Stimulated activated CD4-positive, alpha-beta T cell treated with anti-CD3 and anti-CD28 coated beads, Interleukin-15, amount 100 ng/mL, for 1 hour (primary cell): ENCODE data around the gene SETD6.
A peak's percentile ranks its signal among the peaks of the same experiment; 100 is the strongest.
"Not testable (repeated sequence)": the region's sequence is repeated elsewhere in the genome, so short reads cannot be mapped to it uniquely, and the experiment has no call there.

Source experiments
- DNase-seq, 2 donors: peaks; one replicate each; pipeline ENCODE4 v3.0.0-alpha.2; 2020; ENCODE audit warnings: low read depth in 1 of 2, low spot score in 1 of 2

Gene SETD6, protein sequence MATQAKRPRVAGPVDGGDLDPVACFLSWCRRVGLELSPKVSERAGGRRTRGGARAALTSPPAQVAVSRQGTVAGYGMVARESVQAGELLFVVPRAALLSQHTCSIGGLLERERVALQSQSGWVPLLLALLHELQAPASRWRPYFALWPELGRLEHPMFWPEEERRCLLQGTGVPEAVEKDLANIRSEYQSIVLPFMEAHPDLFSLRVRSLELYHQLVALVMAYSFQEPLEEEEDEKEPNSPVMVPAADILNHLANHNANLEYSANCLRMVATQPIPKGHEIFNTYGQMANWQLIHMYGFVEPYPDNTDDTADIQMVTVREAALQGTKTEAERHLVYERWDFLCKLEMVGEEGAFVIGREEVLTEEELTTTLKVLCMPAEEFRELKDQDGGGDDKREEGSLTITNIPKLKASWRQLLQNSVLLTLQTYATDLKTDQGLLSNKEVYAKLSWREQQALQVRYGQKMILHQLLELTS

DNA sequence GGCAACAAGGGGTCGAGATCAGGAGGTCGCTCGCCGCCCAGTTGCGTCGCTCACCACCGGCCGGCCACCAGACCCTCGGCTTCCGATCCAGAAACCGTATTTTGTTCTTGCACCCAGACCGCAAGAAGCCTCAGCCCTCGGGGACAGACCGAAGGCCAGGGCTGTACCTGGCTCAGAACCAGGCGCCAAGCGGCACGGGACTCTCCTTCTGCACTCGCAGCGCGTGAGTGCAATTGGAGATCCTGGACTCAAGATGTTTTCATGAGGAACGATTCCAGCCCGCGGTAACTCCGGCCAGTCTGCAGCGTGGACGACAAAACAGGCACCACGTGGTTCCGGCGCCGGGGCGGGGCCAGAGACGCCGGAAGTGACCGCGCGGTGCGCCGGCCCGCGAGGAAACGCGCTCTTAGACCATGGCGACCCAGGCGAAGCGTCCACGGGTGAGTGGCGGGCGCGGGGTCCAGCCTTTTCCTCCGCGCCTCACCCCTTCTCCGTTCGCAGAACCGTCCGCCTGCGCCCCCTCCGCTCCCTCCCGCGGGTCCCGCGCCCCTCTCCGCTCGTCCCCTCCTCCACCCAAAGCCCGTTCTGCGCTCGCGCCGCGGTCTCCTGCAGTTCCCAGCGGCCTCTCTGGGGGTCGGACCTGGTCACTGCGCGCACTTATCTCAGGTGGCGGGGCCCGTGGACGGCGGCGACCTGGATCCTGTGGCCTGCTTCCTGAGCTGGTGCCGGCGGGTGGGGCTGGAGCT is at the start of gene SETD6:
Gene SETD6, plus strand, starts transcription at position 393 of the 746 bp plus-strand sequence. Its CDS starts 21 bp downstream, at position 414.
- peak; percentile 35 to 68 for DNase-seq

DNA sequence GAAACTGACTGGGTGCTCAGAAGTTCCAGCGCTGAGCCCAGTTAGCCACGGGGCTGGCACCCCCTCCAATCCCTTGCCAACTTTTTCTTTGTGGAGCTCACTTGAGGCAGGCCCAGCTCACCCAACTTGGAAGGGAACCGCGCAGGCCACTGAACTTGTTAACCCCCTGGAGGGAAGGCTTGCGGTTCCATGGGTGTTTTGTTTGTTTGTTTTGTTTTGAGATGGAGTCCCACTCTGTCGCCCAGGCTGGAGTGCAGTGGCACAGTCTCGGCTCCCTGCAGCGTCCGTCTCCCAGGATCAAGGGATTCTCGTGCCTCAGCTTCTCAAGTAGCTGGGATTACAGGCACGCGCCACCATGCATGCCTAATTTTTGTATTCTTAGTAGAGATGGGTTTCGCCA is 49.5 kb upstream of the SETD6 start:
- DNase-seq: no peak

DNA sequence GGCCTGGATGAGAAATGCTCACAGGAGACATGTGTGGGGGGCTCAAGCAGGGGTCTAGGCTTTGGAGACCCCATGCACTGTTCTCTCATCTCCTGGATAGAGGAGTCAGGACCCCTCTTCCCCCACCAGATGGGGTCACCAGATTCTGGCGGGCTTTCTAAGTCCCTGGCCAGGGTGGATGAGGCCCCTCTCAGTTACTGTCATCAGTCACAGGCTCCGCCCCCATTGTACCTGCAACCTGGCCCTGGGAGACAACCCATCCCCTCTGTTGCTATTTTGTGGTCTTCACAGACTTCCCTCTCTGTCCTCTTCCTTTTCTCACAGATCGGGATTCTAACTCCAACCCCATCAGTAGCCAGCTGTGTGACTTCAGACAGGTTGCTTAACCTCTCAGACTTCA is 48.9 kb upstream of the SETD6 start:
- no peak for DNase-seq

DNA sequence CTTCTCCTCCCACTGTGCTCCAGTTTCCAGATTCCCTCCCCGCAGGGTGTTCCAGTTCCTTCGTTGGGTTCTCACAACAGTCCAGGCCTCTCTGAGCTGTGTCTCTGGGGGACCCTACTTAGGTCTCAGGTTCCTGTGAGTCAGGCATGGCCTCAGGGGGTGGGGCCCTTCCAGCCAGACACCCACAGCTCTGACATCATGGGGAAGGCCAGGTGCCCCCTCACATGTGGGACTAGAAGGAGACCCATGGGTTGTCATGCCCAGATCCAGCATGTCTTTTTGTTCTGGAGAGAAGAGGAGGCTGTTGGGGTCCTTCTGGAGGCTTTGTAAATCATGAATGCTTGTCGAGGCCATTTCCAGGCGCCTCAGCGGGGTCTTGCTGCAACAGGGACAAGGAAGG is 47.4 kb upstream of the SETD6 start:
- DNase-seq: no peak

DNA sequence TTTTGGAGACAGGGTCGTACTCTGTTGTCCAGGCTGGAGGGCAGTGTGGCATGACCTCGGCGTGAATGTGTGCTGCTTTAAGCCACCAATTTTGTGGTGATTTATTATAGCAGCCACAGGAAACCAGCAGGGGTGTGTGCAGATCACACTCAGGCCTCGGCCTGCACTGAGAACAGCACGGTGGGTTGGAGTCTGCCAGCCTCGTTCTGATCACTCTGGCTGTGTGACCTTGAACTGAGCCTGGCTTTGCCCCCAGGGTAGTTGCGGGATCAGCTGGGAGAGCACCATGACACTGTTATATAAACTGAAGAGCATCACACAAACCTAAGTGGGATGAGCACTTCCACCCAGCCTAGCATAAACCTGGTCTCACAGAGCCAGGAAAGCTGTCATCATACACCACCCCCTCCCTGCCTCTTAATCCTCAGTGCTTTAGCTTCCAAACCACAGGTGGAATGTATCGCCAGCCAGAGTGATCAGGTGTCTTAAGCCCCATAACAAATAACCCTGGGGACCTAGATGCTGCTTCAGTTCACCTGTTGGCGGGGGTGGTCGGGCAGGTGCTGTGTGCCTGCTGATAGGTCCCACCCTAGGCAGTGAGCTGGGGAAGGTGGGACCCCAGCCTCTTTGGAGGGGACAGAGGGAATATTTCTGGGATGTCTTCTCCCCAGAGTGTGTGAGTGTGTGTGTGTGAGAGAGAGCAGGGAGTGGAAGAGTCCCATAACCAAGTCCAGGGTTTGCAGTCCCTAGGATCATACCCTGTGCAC is 43.9 kb upstream of the SETD6 start:
- DNase-seq: no peak

DNA sequence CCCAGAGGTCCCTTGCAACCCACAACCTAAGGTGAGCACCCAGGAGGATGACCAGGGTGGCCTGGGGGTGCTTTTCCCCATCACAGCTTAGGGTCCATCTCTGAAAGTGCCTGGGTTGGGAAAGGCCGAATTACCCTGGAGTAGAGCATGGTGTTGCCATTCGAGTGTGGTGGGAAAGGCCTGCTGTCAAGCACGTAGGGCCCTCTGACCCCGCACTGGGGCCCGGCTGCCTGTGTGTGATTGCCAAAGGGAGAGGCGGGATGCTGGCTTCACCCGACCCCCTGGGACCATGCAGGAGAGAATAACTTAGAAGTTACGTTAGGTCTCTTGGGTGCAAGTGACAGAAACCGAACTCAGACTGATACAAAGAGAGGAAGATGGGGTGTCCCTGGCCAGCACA is 43.1 kb upstream of the SETD6 start:
- DNase-seq: no peak

DNA sequence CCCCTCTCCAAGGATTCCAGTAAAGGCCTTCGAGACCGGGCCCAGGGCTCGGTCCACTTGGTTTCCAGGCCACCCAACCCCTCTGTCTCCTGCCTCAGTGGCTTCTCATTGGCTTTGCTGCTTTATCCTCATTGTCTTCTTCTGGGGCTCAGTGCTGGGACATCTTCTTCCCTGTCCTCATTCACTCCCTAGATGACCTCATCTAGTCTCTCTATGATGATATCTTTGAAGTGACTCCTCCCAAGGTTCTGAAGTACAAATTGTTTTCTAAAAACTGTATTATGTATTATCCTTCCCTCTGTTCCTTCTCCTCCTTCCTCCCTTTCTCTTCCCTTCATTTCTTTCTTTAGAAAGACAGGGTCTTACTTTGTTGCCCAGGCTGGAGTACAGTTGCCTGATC is 42.5 kb upstream of the SETD6 start:
- DNase-seq: no peak

DNA sequence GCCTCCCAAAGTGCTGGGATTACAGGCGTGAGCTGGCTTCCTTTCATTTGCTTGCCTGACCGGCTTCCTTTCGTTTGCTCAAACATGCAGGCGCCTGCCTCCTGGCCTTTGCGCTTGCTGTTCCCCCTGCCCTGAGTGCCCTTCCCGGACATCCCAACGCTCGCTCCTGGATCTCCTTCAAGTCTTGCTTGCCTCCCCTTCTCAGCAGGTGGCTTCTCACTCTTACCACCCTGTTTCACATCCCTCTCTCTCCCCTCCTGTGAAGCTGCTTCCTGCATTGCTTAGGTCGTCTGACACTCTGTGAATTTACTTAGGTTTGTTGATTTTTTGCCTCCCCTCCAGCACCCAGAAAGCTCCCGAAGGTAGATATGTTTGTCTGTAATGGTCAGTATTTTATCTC is 41.0 kb upstream of the SETD6 start:
- no peak for DNase-seq

DNA sequence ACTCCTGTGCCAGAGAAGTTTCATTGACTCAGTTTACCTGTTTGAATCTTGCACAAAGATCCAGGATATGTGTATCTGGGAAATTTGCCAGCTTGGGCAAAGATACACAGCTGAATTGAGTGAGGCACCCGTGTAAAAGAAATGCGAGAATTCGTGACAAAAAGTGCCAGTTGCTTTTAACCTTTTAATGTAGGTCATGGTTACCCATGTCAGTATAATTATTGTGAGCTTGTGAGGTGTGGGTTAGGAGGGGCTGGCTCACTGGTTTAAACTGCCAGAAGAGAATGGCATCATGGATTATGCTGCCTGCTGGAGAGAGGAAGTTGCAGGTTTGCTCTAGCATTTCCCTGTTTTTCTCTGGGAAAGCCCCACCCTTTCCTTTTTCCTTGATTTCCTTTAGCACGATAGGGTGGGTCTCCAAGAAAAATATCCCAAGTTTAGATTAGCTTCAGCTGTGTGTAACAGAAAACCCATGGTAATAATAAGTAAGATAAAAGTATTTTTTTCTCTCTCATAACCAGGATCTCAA is 40.2 kb upstream of the SETD6 start:
- no peak for DNase-seq

DNA sequence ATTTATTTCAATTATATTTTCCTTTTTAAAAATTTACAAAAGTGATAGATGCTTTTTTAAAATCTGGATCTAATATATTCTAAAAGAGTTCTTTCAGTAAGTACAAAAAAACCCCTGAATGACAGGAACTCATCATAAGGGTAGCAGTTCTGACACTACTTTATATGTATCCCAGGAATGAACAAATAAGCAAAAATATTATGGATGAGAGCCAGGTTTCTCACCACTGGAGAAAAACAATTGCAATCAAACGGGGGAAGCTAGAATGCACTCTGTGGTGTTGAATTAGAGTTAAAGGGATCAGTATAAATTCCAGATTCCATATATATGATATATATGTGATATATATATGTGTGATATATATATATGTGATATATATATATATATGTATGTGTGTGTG is 38.5 kb upstream of the SETD6 start:
- no peak for DNase-seq

DNA sequence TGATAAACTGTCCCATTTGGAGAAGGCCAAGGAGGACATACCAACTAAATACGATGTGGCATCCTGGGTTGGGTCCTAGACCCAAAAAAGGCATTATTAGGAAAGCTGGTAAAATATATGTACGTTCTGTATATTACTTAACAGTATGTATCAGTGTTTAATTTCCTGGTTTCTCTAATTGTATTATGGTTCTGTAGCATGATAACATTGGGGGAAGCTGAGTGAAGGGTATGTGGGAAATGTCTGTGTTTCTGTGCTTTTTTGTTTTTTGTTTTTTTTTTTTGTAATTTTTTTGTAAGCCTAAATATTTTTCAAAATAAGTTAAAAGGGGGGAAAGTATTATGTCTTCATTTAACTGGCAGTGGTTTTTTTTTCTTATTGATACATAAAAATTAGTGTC is 36.9 kb upstream of the SETD6 start:
- no peak for DNase-seq

DNA sequence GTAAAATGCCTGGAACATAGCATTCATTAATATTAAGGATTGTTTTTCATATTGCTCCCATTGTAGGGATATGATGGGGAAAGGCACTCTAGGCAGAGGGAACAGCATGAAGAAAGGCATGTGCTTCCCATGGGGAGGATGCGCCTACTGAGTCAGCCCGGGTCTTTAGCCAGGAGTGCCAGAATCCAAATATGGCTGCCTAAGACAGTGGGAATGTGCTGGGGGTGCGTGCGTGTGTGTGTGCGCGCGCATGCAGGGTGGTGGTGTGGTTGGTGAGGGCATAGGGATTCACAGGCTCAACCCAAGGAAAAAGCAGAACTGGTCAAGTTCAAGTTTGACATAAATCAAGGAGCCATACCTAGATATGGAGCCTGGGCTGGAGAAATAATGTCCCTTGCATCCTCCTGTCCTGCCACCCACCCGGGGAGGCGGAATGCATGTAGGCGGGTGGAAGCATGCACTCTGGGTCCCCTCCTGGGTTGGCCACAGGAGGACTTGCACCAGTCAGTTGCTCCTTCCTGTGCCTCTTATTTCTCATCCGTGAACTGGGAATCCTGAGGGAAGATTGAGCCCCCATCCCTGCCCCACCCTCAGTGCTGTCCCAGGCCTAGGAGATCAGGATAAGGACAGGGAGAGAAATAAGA is 34.0 kb upstream of the SETD6 start:
- DNase-seq: no peak

DNA sequence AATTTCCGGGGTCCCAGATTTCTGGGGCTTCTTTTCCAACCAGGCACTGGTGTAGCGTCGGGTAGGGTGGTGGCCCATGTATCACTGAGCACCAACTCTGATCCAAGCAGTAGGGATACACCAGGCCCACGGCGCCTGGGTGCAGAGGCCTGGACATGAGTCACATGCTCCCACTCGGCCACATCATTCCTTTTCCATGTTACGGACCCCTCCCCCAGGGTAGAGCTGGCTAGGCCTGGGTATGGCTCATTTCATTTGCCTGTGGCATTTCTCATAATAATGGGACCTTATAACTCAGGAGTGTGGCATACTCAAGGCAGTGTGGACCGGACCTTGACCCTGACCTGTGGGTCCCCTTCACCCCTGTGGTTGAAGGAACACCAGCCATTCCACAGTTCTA is 33.4 kb upstream of the SETD6 start:
- DNase-seq: no peak

DNA sequence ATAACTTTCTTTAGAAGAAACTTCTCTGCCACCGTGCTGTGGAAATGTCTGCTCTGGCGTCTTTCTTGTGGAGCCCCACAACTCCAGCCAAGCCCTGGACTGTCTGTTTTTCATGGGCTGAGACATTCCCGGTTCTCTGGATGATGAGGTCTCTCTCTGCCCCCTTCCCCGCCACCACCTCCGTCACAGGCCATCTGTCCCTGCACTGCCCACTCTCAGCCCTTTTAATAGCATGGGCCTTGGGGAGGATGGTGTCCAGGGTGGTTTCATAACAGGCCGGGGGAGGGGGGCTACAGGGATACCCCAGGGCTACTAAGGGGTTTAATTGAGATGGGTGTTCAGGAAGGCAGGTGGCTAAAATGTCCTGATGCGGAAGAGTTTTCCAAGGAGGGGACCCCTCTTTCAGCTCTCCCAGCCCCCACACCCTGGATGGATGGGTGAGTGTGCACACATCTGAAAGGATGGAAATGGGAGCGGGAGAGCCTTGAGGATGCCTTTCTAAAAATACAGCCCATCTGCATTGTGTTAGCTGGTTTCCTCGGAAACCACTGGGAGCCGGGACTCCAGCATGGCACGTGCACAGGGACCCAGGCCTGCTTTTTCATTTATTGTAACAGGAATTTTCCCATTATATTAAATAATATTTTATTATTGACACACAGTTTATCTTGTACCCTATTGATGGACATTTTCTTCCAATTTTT is 30.0 kb upstream of the SETD6 start:
- DNase-seq: no peak

DNA sequence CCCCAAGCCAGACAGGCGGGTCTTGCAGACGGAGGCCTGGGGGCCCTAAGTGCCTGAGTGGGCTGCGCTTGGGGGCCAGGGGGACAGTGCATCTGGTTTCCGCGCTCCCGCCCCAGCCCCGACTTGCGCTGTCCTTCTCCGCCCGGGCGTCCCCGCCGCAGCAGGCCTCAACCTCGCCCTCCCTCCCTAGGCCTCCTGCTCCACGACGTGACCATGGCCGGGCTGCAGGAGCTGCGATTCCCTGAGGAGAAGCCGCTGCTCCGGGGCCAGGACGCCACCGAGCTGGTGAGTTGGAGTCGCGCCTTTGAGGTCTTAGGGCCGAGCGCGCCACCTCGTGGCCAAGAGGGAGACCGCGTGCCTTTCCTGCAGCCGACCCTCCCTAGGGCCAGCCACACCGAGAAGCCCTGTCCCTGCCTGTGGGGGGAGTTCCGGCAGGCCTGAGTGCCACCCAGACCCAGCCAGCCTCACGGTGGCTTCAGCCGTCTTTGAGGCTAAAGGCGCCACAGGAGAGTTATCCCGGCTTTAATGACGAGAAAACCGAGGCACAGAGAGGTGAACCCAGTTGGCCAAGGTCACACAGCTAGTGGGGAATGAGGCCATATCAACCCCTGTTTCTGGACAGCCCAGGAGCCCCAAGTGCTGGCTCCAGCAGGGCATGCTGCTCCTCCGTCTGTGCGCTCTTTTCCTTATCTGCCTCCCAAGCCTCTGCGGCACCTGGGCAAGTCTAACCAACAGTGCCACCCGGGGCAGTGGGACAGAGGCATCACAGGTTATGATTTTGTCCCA is 27.6 kb upstream of the SETD6 start:
- DNase-seq: peak; percentile 36 to 61

DNA sequence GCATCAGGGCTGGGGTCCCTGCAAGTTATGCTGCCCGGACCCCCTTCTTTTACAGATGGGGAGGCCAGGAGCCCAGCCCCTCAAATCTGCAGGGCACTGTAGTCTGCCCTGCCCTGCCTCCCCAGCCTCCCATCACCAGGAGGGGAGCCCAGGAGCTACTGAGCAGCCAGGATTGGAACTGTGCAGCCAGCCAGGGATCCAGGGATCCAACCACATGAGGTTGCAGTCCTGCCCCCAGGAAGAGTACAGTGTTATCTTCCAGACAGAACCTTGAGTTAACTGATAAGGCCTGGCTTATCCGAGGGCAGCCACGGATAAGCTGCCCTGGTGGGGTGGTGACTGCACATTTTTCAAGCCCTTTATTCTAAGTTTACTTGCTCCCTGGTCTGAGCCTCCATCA is 26.8 kb upstream of the SETD6 start:
- DNase-seq: no peak

DNA sequence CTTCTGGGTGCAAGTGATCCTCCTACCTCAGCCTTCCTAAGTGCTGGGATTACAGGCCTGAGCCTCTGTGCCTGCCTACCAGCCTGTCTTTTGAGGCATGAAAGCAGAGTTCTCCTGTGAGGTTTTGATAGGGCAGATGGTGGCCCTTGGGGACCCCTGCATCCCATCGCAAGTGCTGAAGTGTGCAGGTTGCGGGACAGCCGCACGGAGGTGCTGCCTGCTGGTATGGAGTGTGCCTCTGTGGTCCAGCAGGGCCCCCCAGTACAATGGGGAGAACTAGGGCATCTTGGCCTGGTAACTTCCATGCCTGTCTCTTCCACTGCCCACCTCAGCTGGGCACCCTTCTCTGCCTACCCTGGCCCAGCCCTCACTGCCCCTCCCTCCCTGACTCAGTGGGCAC is 25.3 kb upstream of the SETD6 start:
- no peak for DNase-seq

DNA sequence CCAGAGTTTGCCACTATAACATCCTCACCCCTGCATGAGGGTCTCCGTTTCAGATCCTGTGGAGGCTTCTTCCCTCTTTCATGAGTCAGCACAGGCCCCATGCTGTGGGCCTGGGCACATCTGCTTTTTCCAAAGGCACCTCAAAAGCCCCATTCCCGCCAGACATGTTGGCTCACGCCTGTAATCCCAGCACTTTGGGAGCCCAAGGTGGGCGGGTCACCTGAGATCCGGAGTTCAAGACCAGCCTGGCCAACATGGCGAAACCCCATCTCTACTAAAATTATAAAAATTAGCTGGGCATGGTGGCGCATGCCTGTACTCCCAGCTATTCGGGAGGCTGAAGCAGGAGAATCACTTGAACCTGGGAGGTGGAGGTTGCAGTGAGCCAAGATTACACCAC is 24.8 kb upstream of the SETD6 start:
- not testable (repeated sequence) for DNase-seq

DNA sequence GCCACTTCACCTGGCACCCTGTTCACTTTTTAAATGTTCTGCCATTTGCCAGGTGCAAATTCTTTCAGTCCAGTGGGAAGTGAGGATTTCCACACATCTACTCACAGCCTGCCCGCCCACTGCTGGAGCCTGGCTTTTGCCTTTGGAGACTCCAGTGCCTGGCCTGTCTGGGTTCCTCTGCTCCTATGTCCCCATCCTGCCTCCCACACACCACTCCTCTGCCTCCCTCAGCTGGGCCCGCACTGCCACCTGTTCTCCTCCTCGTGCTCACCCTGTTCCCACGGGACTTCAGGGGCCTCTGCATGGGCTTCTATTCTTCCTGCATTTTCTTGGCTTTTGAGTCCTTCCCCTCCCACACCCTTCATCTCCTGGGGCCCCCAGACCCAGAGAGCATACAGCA is 23.3 kb upstream of the SETD6 start:
- DNase-seq: no peak

DNA sequence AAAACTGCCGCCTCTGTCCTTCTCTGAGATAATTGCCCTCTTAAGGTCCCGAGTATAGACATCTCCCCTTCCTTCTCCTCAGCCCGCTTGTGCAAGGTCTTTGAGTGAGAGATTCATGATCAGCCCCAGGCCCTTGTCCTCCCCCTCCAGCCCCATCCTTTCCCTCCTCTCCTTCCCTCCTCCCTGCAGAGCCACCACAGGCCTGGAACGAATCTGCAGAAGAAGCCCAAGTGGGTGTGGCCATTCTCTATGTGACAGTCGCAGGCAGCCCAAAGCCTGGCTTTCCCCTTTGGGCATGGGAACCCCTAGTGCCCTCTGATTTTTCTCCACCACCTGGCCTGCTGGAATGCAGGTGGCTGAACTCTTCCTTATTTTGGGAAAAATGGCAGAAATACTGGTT is 22.6 kb upstream of the SETD6 start:
- no peak for DNase-seq
